Hematopoietic multipotent progenitor cell treated with erythropoietin and hydrocortisone succinate and interleukin-3 and kit ligand, for 17 days (in vitro differentiated cells): ENCODE results near the gene ENTPD3.
A peak's percentile ranks its signal among the peaks of the same experiment; 100 is the strongest.
"Not testable (repeated sequence)": the region's sequence is repeated elsewhere in the genome, so short reads cannot be mapped to it uniquely, and the experiment has no call there.

ENCODE experiments used
- DNase-seq: peaks from one replicate; pipeline ENCODE4 v3.0.0-alpha.2; 2015; ENCODE audit warnings: low spot score

The ENTPD3 gene

DNA sequence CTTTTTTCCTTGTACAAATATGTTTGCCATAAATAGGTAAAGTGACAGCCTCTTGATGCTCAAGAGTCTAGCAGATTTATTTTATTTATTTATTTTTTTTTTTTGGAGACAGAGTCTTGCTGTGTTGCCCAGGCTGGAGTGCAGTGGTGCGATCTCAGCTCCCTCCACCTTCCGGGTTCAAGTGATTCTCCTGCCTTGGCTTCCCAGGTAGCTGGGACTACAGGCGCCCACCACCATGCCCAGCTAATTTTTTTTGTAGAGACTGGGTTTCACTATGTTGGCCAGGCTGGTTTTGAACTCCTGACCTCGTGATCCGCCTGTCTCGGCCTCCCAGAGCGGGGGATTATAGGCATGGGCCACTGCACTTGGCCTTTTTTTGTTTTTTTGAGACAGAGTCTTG is 75.9 kb downstream of the ENTPD3 start:
- DNase-seq: not testable (repeated sequence)

DNA sequence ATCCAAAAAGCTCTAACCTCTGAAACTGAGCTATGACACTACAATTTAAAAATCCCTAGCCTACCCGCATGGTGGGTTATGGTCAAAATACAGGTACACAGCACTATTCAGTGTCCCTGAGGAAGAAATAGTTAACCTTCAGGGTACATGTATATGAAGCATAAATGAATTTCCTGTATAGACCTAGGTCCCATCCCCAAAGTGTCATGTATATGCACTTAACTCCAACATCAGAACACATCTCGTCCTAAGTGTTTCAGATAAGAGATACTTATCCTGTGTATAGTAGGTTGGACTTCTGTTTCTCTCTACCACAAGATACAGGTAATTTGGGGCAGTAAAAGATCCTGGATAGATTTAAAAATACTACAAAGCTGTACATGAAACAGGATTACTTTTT is 76.6 kb downstream of the ENTPD3 start:
- no peak for DNase-seq

DNA sequence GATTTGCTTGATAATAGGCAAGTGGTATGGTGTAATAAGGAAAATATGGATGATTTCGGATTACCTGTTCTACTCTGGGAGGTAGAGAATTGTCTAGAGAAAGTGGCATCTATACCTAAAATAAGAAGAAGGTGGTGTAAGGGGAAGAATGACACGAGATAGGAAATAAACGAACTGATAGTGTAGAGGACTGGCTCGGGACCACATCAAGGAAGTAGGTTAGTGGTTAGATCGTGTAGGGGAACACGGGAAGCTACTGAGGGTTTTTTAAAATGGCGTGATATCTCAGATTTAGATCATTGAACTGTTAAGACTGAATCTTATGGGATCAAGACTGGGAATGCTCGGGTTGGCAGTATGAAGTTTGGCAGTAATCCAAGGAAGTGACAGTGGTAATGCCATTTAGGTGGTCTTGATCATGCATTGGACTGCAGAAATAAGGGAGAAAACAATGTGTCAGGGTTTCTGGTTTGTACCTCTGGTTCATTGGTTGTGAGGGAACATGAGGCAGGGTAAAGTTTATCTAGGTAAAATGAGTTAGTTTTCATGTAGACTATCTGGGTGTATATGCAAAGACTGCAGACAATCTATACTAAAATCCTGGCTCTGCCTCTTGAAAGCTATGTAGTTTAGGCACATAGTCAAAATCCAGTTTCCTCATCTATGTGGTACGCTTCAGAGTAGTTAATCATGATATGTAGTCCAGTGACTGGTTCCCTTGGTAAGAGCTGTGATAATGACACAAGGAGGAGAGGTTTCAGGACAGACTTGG is 77.5 kb downstream of the ENTPD3 start:
- DNase-seq: no peak

DNA sequence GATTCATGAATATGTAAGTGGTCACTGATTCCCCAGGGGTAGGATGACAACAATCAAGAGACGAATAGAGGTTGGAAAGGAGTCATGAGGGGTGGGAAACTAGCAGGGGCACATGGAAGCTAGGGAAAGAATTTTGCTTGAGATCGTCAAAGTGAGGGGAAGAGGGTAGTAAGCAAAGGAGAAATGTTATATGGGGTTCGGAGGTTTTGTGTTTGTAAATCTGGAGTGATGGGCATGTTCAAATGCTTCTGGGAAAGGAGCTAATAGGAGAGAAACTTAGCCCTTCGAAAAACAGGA is 78.1 kb downstream of the ENTPD3 start:
- DNase-seq: no peak

DNA sequence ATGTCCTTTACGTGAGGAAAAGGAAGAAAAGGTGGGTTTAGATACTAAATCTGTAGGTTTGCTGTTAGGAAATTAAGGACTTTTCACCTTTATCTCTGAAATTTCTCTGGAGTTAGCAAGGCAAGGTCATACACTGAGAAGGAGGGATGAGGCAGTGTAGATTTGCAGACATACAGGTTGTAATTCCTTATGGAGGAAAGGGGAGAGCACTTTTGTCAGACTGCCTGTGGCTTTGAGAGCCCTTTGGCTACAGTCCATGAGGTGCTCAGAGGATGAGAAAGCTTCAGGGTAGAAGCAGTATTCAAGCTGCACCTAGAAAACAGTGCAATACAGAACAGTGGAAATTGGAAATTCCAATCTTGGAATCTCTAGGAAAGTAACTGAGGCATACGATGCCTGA is 78.5 kb downstream of the ENTPD3 start:
- DNase-seq: no peak

DNA sequence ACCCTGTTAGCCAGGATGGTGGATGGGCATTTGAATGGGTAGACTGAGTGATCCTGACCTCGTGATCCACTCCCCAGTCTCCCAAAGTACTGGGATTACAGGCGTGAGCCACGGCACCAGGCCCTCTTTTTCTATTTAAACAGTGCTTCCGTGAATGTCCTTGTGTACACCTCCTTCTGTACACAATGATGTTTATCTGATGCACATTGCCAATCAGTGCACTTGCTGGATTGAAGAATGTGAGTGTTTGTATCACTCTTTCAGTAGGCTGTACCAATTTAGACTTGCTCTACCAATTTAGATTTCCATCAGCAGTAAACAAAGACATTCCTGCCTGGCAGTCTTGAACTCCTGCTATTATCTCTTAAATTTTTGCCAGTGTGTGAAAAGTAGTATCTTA is 81.0 kb downstream of the ENTPD3 start:
- DNase-seq: no peak

DNA sequence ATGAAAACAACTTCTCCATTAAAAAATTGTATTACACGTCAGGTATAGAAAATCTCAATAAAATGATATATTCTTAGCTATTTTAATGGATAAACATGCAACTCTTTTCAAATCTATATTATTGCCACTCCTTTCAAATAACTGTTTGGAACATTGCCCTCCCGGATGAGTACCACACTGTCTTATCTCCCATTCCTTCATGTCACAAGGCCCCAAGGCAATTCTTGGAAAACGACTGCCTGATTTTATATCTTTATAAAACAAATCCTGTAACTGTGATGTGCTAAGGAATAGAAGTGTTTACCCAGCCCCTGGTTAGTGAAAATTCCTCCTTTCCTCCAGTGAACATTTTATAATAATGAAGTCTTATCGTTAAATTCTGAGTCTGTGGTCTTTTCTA is 83.7 kb downstream of the ENTPD3 start:
- peak; percentile 23 for DNase-seq

DNA sequence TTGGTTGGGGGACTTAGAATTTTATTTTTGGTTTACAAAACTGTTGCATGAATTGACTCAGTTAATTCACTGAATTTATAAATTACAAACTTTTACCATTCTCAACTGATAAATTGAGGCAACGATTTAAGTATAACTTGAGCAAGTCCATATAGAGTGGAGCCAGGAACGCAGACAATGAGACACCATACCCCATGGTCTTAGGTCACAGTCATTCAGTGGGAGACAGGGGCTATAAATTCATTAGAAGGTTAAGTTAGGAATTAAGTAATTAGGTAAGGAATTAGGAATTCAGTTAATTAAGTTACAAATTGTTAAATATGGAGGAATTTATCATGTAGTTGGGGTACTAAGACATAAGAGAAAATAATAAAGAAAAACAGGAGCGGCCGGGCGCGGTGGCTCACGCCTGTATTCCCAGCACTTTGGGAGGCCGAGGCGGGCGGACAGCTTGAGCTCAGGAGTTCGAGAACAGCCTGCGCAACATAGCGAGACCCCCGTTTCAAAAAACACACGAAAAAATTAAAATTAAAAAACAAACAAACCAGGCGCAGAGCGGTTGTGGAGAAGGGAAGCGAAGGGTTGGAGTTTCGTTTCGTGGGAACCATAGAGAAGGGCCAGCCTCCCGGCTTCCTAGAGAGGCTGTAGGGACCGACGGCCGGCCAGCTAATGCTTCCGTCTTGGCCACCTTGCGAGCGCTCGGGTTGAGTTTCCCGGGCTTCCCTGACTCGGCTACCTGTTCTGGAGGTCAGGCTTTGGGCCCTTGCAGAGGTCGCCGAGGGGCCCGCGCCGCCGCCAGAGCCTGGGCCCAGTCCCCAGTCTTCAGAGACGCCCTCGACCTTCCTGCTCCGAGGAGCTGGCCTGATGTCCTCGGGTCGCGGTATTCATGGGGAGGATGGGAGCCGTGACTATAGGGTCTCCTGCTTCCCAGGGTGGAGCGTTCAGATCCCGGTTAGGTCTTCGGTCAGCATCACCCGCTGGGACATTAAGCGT is 89.8 kb downstream of the ENTPD3 start, which contains the start of gene ZNF619:
ZNF619 (plus strand) TSS at position 645 of the 993 bp plus-strand sequence. CDS start 858 bp downstream, outside the sequence.
- DNase-seq: peak; percentile 59

DNA sequence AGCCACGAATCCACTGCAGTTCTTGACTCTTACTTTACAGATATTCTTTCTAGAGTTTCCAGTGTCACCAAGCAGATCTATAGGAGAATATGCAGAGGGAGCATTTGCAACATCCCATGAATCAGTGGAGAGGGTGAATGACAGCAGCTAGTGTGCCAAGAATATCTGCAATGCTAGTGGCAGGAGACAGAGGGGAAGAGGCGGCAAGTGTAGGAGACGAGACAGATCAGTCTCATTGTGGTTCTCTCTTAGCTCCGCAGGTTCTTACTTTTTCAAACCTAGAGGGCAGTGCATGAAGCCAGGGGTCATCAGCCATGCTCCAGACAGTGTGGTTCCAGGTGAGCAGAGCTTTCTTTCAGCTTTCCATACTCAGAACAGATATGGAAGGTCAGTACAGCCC is 90.7 kb downstream of the ENTPD3 start:
- no peak for DNase-seq
